ENCODE results near the gene CARMIL1.

DNA sequence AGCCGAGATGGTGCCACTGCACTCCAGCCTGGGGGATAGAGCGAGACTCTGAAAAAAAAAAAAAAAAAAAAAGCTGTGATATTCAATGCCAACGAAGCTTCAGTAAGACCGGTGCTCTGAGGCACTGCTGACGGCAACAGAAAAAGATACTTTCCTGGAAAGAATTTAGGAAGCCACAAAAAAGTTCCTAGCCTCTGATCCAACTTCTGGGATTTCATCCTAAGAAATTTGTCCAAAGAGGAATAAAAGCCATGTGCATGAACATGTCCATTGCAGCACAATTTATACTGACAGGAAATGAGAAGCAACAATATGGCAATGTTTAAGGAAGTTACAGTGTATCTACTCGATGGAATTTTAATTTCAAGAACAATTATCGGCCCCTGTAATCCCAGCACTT is 24.5 kb upstream of the CARMIL1 start:
- TF ChIP-seq KLF16 (tag by site-specific recombination; IDR thresholded peaks at IDR 0.05) (no peak), KLF1 (tag by site-specific recombination; IDR thresholded peaks at IDR 0.05) (no peak)
- TF ChIP-seq, protein P1, sequence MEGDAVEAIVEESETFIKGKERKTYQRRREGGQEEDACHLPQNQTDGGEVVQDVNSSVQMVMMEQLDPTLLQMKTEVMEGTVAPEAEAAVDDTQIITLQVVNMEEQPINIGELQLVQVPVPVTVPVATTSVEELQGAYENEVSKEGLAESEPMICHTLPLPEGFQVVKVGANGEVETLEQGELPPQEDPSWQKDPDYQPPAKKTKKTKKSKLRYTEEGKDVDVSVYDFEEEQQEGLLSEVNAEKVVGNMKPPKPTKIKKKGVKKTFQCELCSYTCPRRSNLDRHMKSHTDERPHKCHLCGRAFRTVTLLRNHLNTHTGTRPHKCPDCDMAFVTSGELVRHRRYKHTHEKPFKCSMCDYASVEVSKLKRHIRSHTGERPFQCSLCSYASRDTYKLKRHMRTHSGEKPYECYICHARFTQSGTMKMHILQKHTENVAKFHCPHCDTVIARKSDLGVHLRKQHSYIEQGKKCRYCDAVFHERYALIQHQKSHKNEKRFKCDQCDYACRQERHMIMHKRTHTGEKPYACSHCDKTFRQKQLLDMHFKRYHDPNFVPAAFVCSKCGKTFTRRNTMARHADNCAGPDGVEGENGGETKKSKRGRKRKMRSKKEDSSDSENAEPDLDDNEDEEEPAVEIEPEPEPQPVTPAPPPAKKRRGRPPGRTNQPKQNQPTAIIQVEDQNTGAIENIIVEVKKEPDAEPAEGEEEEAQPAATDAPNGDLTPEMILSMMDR (tag by site-specific recombination; IDR thresholded peaks at IDR 0.05): no peak
